GM23338 (cell line): ENCODE data around the gene HEMK1.

Source experiments
- CTCF ChIP-seq, 2 experiments: fragments of 200-600 bp in 1 of 2; sonication (generic) in 1 of 2; conservative IDR thresholded peaks; 2 replicates each; pipeline versions ENCODE4 v1.5.1 to v1.6.1; 2016 to 2017; ENCODE audit warnings: antibody characterized with exemption in 2 of 2, low read depth in 2 of 2, mild to moderate bottlenecking in 2 of 2, moderate library complexity in 1 of 2
- EZH2 ChIP-seq: fragments of 200-600 bp; sonication (generic); IDR thresholded peaks from one replicate; pipeline ENCODE4 v1.8.0; 2017; ENCODE audit warnings: antibody characterized with exemption, mild to moderate bottlenecking, low read depth; ENCODE audit not compliant: unreplicated experiment
- EZH2phosphoT487 ChIP-seq: fragments of 200-600 bp; sonication (generic); IDR thresholded peaks from one replicate; pipeline ENCODE4 v1.8.1; 2018; ENCODE audit warnings: antibody characterized with exemption; ENCODE audit not compliant: unreplicated experiment
- JUNB ChIP-seq: IDR thresholded peaks from one replicate; pipeline ENCODE4 v1.6.1; 2016; ENCODE audit warnings: antibody characterized with exemption; ENCODE audit not compliant: unreplicated experiment
- POLR2AphosphoS5 ChIP-seq: IDR thresholded peaks from 2 replicates; pipeline ENCODE4 v1.6.1; 2016; ENCODE audit warnings: antibody characterized with exemption, low read depth
- STAT1 ChIP-seq: IDR thresholded peaks from one replicate; pipeline ENCODE4 v1.6.1; 2016; ENCODE audit warnings: antibody characterized with exemption; ENCODE audit not compliant: unreplicated experiment
- ZNF114 ChIP-seq: fragments of 250-450 bp; sonication (Bioruptor Pico); IDR thresholded peaks from 2 replicates; pipeline ENCODE4 v1.5.0; 2020; ENCODE audit warnings: mild to moderate bottlenecking, moderate library complexity
- ZNF331 ChIP-seq: fragments of 250-450 bp; sonication (Bioruptor Pico); IDR thresholded peaks from 2 replicates; pipeline ENCODE4 v1.5.0; 2020; ENCODE audit warnings: low read depth, mild to moderate bottlenecking, moderate library complexity
- TF ChIP-seq, protein P1 (sequence below): IDR thresholded peaks from one replicate; pipeline ENCODE4 v1.6.1; 2018; ENCODE audit warnings: antibody characterized with exemption; ENCODE audit not compliant: unreplicated experiment
- TF ChIP-seq, protein P2 (sequence below): IDR thresholded peaks from 2 replicates; pipeline ENCODE4 v1.6.1; 2016; ENCODE audit warnings: antibody characterized with exemption

GRCh38 chr3:50549226-50549625, 20.1 kb upstream of the HEMK1 start:
- TF ChIP-seq POLR2AphosphoS5 (no peak), CTCF (conservative IDR thresholded peaks at IDR 0.05; ENCODE audit: low read depth in 2 of 2) (no peak), EZH2 (no peak), EZH2phosphoT487 (no peak), ZNF114 (CRISPR knock-in tag) (no peak), STAT1 (no peak), JUNB (no peak), ZNF331 (CRISPR knock-in tag) (no peak)
- TF ChIP-seq, protein P1, sequence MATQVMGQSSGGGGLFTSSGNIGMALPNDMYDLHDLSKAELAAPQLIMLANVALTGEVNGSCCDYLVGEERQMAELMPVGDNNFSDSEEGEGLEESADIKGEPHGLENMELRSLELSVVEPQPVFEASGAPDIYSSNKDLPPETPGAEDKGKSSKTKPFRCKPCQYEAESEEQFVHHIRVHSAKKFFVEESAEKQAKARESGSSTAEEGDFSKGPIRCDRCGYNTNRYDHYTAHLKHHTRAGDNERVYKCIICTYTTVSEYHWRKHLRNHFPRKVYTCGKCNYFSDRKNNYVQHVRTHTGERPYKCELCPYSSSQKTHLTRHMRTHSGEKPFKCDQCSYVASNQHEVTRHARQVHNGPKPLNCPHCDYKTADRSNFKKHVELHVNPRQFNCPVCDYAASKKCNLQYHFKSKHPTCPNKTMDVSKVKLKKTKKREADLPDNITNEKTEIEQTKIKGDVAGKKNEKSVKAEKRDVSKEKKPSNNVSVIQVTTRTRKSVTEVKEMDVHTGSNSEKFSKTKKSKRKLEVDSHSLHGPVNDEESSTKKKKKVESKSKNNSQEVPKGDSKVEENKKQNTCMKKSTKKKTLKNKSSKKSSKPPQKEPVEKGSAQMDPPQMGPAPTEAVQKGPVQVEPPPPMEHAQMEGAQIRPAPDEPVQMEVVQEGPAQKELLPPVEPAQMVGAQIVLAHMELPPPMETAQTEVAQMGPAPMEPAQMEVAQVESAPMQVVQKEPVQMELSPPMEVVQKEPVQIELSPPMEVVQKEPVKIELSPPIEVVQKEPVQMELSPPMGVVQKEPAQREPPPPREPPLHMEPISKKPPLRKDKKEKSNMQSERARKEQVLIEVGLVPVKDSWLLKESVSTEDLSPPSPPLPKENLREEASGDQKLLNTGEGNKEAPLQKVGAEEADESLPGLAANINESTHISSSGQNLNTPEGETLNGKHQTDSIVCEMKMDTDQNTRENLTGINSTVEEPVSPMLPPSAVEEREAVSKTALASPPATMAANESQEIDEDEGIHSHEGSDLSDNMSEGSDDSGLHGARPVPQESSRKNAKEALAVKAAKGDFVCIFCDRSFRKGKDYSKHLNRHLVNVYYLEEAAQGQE: no peak
- TF ChIP-seq, protein P2, sequence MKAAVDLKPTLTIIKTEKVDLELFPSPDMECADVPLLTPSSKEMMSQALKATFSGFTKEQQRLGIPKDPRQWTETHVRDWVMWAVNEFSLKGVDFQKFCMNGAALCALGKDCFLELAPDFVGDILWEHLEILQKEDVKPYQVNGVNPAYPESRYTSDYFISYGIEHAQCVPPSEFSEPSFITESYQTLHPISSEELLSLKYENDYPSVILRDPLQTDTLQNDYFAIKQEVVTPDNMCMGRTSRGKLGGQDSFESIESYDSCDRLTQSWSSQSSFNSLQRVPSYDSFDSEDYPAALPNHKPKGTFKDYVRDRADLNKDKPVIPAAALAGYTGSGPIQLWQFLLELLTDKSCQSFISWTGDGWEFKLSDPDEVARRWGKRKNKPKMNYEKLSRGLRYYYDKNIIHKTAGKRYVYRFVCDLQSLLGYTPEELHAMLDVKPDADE: no peak
